Vagina (tissue), 2 donors: ENCODE data around the gene SCLT1.

Experiments
- POLR2A ChIP-seq, 2 donors: fragments of 450-650 bp; IDR thresholded peaks; one replicate each; pipeline ENCODE4 v1.6.1; 2017; ENCODE audit warnings: antibody characterized with exemption in 2 of 2, mild to moderate bottlenecking in 2 of 2, moderate library complexity in 2 of 2
- POLR2AphosphoS5 ChIP-seq, 2 donors: sonication (generic); formaldehyde crosslinking; IDR thresholded peaks; one replicate each; pipeline ENCODE4 v1.9.0; 2017; ENCODE audit warnings: antibody characterized with exemption in 2 of 2, mild to moderate bottlenecking in 2 of 2, low read depth in 1 of 2; ENCODE audit not compliant: insufficient read depth in 1 of 2
- TF ChIP-seq, protein P1 (sequence below), 3 experiments: fragments of 450-650 bp in 2 of 3; fragments of 200-600 bp in 1 of 3; sonication (generic) in 1 of 3; IDR thresholded peaks; one replicate each; pipeline ENCODE4 v1.5.1; 2017 to 2019; ENCODE audit warnings: antibody characterized with exemption in 3 of 3, mild to moderate bottlenecking in 2 of 3, moderate library complexity in 2 of 3

DNA sequence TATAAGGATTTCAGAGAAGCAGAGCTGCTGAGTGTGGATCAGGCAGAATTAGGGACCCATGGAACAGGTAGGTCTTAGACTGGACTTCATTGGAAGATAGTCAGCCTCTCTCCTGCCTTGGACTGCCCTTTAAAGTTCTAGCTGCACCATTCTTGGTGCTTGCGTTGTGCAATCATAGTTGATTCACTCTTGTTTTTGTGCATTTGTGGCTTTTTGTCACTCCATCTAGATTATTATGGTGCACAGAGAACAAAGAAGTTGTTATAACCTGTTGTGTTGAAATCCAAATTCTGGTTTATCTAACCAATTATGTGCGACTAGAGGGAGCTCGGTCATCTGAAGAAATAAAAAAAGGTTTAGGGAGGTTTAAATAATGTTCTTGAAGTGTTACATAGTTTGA, 224.6 kb downstream of the SCLT1 start:
- TF ChIP-seq POLR2A (IDR thresholded peaks at IDR 0.05) (no peak), POLR2AphosphoS5 (IDR thresholded peaks at IDR 0.05; ENCODE audit: insufficient read depth in 1 of 2, low read depth in 1 of 2) (no peak)
- TF ChIP-seq, protein P1, sequence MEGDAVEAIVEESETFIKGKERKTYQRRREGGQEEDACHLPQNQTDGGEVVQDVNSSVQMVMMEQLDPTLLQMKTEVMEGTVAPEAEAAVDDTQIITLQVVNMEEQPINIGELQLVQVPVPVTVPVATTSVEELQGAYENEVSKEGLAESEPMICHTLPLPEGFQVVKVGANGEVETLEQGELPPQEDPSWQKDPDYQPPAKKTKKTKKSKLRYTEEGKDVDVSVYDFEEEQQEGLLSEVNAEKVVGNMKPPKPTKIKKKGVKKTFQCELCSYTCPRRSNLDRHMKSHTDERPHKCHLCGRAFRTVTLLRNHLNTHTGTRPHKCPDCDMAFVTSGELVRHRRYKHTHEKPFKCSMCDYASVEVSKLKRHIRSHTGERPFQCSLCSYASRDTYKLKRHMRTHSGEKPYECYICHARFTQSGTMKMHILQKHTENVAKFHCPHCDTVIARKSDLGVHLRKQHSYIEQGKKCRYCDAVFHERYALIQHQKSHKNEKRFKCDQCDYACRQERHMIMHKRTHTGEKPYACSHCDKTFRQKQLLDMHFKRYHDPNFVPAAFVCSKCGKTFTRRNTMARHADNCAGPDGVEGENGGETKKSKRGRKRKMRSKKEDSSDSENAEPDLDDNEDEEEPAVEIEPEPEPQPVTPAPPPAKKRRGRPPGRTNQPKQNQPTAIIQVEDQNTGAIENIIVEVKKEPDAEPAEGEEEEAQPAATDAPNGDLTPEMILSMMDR (IDR thresholded peaks at IDR 0.05) = no peak
